GM18505 (cell line): Measurements from ENCODE around the gene CAPN15.
A peak's percentile ranks its signal among the peaks of the same experiment; 100 is the strongest.
"Not testable (repeated sequence)": the region's sequence is repeated elsewhere in the genome, so short reads cannot be mapped to it uniquely, and the experiment has no call there.

Experiments
- ATAC-seq: cut with Tn5 transposase; IDR thresholded peaks from one replicate; pipeline ENCODE4 v1.9.1; 2021; ENCODE audit not compliant: unreplicated experiment
- POLR2A ChIP-seq: IDR thresholded peaks from 4 replicates; pipeline ENCODE4 v1.6.1; 2011; ENCODE audit warnings: borderline replicate concordance; ENCODE audit not compliant: insufficient read depth, insufficient read length; ENCODE audit errors: extremely low read depth

Gene CAPN15

DNA sequence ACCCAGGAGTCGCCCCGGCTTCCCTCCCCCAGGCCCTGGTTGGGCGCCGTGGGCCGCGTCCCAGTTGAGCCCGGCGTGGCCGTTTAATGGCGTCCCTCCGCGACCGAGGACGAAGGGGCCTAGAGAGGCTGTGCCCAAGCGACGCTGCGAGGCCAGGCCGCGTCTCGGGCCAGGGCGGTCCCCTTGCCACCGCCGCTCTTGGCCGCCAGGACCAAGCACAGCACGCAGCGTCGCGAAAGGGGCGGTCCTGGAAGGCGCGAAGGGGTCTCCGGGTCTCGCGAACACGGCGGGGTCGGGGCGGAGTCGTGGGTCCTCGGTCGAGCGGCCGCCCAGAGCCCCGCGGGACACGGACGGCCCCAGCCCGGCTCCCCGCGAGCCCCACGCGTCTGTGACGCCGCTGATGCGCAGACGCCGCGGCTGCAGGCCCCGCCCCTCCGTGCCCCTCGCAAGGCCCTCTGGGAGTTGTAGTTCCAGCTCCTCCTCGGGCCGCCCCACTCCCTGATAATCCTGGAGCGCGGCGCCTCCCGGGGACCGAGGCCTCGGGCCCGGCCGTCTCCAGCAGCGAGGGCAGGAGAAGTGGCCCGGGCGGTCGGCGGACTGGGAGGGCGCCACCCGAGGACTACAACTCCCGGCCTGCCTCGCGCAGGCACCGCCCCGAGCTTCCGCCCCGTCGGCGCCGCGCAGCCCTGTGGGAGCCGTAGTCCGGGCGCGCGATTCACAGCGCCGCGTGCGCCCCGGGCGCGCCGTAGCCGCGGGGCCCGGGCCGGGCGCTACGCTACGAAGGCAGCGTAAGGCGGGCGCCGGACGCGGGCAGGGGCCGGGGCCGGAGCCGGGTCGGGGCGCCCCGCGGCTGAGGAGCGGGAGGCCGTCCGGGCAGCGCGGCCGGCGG, at the start of gene CAPN15:
Gene CAPN15 (plus strand): TSS at position 698 of the 889 bp plus-strand sequence. CDS start 19,127 bp downstream, outside the sequence.
- peak; percentile 63 for TF ChIP-seq POLR2A
- peak; percentile 67 for ATAC-seq

DNA sequence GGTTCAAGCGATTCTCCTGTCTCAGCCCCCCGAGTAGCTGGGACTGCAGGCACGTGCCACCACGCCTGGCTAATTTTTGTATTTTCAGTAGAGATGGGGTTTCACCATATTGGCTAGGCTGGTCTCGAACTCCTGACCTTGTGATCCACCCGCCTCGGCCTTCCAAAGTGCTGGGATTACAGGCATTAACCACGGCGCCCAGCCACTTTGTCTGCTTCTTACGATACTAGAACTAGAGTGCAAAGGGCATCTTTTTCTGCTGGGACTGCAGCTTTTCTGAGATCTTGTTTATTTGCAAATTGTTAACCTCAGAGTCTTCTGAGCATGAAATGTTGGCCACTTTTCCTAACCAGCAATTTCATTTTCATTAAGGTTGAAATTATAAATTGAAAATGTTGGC, 49.2 kb upstream of the CAPN15 start:
- not testable (repeated sequence) for ATAC-seq

DNA sequence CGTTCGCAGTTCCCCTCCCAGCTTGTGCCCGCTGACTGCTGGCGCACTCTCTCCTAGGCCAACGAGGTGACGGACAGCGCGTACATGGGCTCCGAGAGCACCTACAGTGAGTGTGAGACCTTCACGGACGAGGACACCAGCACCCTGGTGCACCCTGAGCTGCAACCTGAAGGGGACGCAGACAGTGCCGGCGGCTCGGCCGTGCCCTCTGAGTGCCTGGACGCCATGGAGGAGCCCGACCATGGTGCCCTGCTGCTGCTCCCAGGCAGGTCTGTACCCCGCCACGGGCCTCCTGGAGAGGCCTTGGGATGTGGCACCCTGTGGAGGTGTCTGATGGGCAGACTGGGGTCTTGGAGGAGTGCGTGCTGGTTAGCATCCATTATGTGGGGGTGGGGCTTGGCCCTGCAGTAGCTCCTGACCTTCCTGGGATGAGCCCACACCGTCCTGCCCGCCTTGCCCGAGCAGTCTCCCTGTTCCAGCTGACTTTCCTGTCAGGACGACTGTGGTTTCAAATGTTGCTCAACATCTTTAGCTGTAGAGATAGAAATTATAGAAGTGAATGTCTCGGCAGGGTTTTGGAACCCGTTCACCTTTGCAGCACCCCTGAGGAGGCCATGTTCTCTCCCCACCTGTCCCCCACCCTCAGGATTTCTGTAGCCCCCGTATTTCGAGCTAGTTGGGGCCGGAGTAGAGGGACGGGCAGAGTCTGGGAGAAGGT, 44.9 kb upstream of the CAPN15 start:
- ATAC-seq: no peak
- TF ChIP-seq POLR2A: no peak

DNA sequence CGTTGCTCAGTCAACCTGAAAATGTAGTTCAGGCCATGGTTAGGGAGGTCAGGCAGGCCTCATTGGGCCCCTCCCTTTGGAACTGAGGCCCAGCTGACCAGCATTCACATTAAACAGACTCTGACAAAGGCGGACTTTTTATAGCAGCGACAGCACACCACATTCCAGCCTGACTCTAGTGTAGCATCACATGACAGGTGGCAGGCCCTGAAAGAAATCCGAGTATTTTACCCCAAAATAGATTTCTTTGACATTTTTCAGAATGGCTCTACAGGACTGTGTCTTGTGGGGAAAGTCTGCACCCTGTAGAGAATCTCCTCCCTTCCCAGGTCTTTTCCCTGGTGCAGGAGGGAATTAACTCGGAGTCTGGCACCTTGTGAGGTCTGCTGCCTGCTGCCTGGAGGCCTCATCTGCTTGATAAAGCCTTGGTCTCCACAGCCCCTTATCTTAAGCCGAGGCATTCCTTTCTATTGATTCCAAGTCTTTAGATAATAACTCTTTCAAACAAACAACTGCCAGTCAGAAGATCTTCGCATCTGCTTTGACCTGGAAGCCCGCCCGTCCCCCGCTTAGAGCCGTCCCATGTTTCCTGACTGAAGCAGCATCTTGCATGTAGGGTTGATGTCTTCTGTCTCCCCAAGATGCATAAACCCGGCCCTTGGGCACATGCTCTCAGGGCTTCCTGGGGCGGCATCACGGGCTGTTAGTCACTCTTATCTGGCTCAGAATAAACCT, 44.0 kb upstream of the CAPN15 start:
- no peak for TF ChIP-seq POLR2A

DNA sequence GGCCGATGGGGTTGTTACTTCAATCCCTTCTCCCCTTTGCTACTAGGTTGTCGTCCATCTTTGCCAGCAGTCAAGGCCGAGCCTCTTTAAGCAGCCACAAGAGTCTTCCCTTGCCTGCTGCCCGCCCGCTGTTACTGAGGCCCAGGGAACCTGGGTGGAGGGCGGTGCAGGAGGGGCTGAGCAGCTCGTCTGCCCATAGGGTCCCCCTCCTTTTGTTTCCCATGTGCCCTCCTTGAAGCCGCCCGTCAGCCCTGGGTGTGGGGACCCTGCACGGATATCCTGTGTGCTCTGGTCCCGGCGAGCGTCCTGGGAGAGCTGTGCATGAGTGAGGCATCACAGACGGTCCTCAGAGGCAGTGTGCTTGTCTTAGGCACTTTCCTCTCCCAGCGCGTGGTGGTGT, 37.9 kb upstream of the CAPN15 start:
- no peak for TF ChIP-seq POLR2A
- ATAC-seq: no peak

More for the DNA sequence above, 44.0 kb upstream of the CAPN15 start:
- no peak for ATAC-seq

DNA sequence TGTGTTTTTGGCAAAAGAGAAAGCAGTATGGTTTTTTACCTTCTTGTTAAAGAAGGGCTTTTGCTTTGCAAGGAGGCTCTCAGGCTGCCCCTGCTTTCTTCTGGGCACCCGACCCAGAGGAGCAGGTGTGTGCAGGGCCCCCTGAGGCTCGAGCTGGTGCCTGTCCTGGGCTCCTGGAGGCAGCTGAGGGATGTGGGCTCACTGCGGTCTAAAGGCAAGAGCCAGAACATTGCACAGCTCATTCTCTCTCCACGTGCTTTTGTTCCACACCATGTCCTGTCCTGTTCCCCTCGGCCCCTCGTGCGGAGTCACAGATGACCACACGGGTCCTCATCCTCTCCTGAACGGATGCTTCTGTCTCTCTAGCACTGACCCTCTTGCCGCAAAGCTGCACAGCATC, 36.7 kb upstream of the CAPN15 start:
- no peak for ATAC-seq
- no peak for TF ChIP-seq POLR2A

DNA sequence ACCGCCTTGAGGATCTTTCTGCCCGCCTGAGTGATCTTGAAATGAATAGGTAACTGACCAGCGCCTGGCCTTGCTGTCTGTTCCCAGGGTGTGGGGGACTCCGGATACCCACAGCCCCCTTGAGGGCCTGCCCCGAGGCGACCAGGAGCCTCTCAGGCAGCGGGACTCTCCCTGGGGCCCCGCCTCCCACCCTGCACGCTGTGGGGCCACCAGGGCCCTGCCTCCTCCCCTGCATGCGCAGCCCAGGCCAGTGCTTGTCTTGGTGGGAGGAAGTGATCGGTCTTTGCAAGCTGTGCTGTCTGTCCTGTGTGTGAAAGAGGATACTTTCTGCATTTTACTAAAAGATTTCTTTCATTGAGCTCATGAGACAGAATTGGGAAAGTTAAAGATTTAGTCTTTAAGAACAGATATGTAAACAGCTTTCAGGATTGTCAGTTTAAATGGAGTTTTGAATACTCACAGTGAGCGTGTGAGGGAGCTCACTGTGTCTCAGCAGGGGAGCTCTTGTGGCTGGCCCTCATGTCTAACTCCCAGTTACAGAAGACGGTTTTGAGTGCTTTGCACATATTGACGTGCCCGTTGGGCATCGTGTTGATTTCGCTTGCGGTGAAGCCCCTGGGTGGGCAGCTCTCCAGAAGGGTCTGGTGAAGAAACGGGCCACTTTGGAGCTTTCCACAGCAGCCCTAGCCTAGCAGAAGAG, 36.1 kb upstream of the CAPN15 start:
- TF ChIP-seq POLR2A: no peak
- ATAC-seq: no peak

DNA sequence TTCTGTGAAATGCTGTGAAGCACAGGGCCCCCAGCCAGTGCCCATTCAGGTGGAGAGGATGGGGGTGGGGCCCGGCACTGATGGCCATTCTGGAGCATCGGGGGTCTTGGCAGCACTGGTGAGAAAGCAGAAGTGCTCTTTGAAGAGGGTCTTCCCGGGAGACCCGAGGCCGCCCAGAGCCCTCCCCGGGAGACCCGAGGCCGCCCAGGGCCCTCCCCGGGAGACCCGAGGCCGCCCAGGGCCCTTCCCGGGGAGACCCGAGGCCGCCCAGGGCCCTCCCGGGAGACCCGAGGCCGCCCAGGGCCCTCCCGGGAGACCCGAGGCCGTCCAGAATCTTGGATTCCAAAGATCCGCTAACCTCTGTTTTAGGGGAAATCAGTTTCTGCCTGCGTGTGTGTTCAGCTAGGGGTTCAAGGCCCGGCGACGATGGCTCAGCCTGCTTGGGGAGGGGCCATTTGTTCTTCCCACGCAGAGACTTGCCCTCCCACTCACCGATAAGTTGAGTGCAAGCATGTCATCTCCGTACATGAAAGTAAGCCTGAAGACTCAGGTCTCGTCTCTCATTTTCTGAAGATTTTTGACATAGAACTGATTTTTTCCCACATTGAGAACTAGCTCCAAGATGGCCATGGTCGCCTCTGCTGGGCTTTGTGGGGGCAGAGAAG, 35.2 kb upstream of the CAPN15 start:
- no peak for ATAC-seq
- TF ChIP-seq POLR2A: no peak

DNA sequence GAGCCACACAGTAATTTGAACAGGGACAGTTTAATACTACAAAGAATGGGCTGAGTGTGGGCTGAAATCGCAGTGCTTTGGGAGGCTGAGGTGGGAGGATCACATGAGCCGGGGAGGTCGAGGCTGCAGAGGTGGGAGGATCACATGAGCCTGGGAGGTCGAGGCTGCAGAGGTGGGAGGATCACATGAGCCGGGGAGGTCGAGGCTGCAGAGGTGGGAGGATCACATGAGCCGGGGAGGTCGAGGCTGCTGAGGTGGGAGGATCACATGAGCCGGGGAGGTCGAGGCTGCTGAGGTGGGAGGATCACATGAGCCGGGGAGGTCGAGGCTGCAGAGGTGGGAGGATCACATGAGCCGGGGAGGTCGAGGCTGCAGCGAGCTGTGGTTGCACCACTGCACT, 32.8 kb upstream of the CAPN15 start:
- not testable (repeated sequence) for ATAC-seq

DNA sequence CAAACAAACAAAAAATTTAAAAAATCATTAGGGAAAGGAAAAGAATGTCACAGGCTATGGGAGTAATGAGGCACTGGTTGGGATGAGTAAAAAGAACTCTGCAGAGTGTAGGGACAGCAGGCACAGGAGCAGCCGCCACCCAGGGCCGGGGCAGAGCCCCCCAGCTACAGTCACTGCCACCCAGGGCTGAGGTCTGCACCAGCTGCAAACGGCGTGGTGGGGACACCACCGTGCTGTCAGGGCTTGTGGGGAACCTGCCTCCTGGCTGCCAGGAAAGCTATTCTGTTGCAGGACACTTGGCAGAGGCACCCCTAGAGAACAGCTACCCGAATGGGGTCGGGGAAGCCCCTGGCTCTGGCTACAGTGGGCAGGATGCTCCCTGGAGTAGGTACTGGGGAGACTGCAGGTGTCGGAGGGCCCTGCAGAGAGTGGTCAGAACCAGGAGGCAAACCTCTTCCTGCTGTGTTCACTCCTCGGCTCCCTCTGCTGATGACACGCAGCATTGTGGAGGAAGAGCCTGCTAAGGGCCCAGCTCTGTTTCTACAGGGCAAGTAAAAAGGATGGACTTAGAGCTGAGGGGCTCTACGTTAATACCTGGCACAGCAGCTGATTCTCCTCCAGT, 32.3 kb upstream of the CAPN15 start:
- no peak for TF ChIP-seq POLR2A
- ATAC-seq: no peak

DNA sequence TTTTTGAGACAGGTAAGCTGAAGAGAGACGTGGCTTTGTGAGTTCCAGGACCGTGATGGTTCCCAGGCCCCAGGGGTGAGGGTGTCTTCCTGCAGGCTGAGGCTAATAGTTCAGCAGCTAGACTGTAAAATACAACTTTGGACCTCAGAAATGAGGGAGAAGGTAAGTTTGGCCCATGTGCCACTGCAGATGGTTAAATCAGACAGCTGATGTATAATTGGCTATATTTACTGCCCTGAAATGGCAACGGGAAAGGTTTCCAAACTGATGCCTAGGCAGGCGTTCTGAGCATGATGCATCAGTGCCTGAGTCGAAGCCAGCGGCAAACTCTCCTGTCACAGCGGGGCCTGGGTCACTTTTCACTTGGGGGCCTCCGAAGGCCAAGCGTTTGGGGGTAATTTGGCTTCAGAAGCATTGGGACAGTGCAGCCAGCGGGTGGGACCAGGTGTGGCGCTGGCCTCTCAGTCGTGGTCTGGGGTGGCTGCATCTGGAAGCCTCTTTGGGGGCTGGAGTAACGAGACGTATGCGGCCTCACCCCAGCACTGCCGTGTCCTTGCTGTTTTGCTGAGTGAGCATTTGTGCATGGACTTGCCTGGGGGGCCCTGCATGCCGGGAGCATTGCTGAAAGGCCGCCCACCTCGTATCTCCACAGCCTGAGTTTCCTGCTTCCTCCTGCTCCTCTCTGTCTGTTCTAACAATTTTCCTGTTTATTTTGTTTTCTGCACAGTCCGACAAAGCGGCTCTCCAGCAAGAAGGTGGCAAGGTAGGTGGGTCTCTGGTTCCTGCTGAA, 31.2 kb upstream of the CAPN15 start:
- no peak for TF ChIP-seq POLR2A
- ATAC-seq: no peak
